ENCODE results near the gene TENM4.

GRCh38 chr11:79419120-79419519 is 21.7 kb downstream of the TENM4 start:
- TF ChIP-seq POLR2AphosphoS5 (IDR thresholded peaks at IDR 0.05; ENCODE audit: low read depth, low read length) = no peak
- TF ChIP-seq EGR1 (IDR thresholded peaks at IDR 0.05; ENCODE audit: borderline replicate concordance, low read depth, low read length) = no peak
- TF ChIP-seq, protein P1, sequence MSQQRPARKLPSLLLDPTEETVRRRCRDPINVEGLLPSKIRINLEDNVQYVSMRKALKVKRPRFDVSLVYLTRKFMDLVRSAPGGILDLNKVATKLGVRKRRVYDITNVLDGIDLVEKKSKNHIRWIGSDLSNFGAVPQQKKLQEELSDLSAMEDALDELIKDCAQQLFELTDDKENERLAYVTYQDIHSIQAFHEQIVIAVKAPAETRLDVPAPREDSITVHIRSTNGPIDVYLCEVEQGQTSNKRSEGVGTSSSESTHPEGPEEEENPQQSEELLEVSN (IDR thresholded peaks at IDR 0.05) = no peak
- TF ChIP-seq, protein P2, sequence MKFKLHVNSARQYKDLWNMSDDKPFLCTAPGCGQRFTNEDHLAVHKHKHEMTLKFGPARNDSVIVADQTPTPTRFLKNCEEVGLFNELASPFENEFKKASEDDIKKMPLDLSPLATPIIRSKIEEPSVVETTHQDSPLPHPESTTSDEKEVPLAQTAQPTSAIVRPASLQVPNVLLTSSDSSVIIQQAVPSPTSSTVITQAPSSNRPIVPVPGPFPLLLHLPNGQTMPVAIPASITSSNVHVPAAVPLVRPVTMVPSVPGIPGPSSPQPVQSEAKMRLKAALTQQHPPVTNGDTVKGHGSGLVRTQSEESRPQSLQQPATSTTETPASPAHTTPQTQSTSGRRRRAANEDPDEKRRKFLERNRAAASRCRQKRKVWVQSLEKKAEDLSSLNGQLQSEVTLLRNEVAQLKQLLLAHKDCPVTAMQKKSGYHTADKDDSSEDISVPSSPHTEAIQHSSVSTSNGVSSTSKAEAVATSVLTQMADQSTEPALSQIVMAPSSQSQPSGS (IDR thresholded peaks at IDR 0.05; ENCODE audit: low read length) = no peak
- TF ChIP-seq, protein P3, sequence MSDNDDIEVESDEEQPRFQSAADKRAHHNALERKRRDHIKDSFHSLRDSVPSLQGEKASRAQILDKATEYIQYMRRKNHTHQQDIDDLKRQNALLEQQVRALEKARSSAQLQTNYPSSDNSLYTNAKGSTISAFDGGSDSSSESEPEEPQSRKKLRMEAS (IDR thresholded peaks at IDR 0.05) = no peak
- no peak for TF ChIP-seq EZH2 (IDR thresholded peaks at IDR 0.05; ENCODE audit: low read depth, low read length, severe bottlenecking)
